Activated T-cell treated with anti-CD3 and anti-CD28 coated beads, Interleukin-2, amount 50 U/mL, for 1 hour (primary cell): ENCODE data around the gene IL20.

Experiments
- DNase-seq: peaks from one replicate; pipeline ENCODE4 v3.0.0-alpha.2; 2020

IL20 gene

GRCh38 chr1:206882555-206882954 lies 17.1 kb downstream of the IL20 start:
- DNase-seq: no peak

- no peak for DNase-seq
Observed at GRCh38 chr1:206883160-206883559, 17.7 kb downstream of the IL20 start.

GRCh38 chr1:206883876-206884275 lies 18.5 kb downstream of the IL20 start:
- no peak for DNase-seq

- DNase-seq: no peak
Observed at GRCh38 chr1:206885341-206886060, 20.1 kb downstream of the IL20 start.

- no peak for DNase-seq
Observed at GRCh38 chr1:206886831-206887230, 21.4 kb downstream of the IL20 start.

GRCh38 chr1:206887701-206888100 lies 22.3 kb downstream of the IL20 start:
- DNase-seq: no peak

GRCh38 chr1:206890125-206891060 lies 25.0 kb downstream of the IL20 start:
- no peak for DNase-seq

GRCh38 chr1:206891412-206891811 lies 26.0 kb downstream of the IL20 start:
- no peak for DNase-seq

GRCh38 chr1:206892351-206892984 lies 27.0 kb downstream of the IL20 start:
- no peak for DNase-seq

GRCh38 chr1:206893380-206893779 lies 28.0 kb downstream of the IL20 start:
- DNase-seq: no peak

- no peak for DNase-seq
Observed at GRCh38 chr1:206895325-206895724, 29.9 kb downstream of the IL20 start.

GRCh38 chr1:206895837-206896242 lies 30.4 kb downstream of the IL20 start:
- no peak for DNase-seq

- no peak for DNase-seq
Observed at GRCh38 chr1:206896261-206896660, 30.8 kb downstream of the IL20 start.

GRCh38 chr1:206897175-206897574 lies 31.8 kb downstream of the IL20 start, which contains the start of gene IL24:
Gene IL24 (plus strand): TSS chr1:206897443. CDS start chr1:206897833, 390 bp downstream.
- DNase-seq: no peak

GRCh38 chr1:206898089-206898914 lies 32.9 kb downstream of the IL20 start:
- no peak for DNase-seq

- no peak for DNase-seq
Observed at GRCh38 chr1:206898915-206899431, 33.5 kb downstream of the IL20 start.

- no peak for DNase-seq
Observed at GRCh38 chr1:206899717-206900116, 34.3 kb downstream of the IL20 start.

- no peak for DNase-seq
Observed at GRCh38 chr1:206900149-206900548, 34.7 kb downstream of the IL20 start.

- no peak for DNase-seq
Observed at GRCh38 chr1:206901944-206902343, 36.5 kb downstream of the IL20 start.

- no peak for DNase-seq
Observed at GRCh38 chr1:206902702-206903101, 37.3 kb downstream of the IL20 start.

- no peak for DNase-seq
Observed at GRCh38 chr1:206903687-206904086, 38.3 kb downstream of the IL20 start.

GRCh38 chr1:206904423-206905142 lies 39.2 kb downstream of the IL20 start:
- no peak for DNase-seq
